Body of pancreas (tissue), 4 donors: ENCODE measurements around the gene ANO10. TPM values are rescaled to one million over a fixed set of nuclear protein-coding genes. Genes with fewer than 3 reads are reported as not detected.
"Not testable (repeated sequence)": the region's sequence is repeated elsewhere in the genome, so short reads cannot be mapped to it uniquely, and the experiment has no call there.

Source experiments
- ATAC-seq: fragments of 150-250 bp; one replicate; pipeline ENCODE4 v1.9.1; 2016
- DNase-seq, 4 donors: peaks; one replicate each; pipeline ENCODE4 v3.0.0-alpha.2; 2019
- H3K27ac ChIP-seq, 4 donors: fragments of 200-600 bp; sonication (generic); 1 replicate in 3 of 4; 2 replicates in 1 of 4; pipeline versions ENCODE4 v1.5.1 to v1.6.1; 2016 to 2019; ENCODE audit warnings: mild to moderate bottlenecking in 1 of 4, mixed read lengths in 1 of 4, moderate library complexity in 1 of 4
- H3K27me3 ChIP-seq, 2 donors: fragments of 200-600 bp; sonication (generic); one replicate each; pipeline ENCODE4 v1.6.0; 2016; ENCODE audit warnings: mild to moderate bottlenecking in 1 of 2
- H3K36me3 ChIP-seq, 2 donors: fragments of 200-600 bp; sonication (generic); replicated peaks in 1 of 2; 2 replicates each; pipeline ENCODE4 v1.5.1; 2016; ENCODE audit warnings: low read depth in 2 of 2; ENCODE audit not compliant: insufficient read depth in 1 of 2
- H3K4me1 ChIP-seq: fragments of 200-600 bp; sonication (generic); one replicate; pipeline ENCODE4 v1.6.0; 2016
- H3K4me3 ChIP-seq, 2 donors: fragments of 200-600 bp; sonication (generic); 1 replicate in 1 of 2; 2 replicates in 1 of 2; pipeline ENCODE4 v1.5.1; 2016 to 2019
- H3K9me3 ChIP-seq, 3 donors: fragments of 200-600 bp; sonication (generic); 1 replicate in 2 of 3; 2 replicates in 1 of 3; pipeline ENCODE4 v1.5.1; 2016
- POLR2A ChIP-seq, 3 donors: fragments of 450-650 bp; IDR thresholded peaks; one replicate each; pipeline ENCODE4 v1.6.1; 2016; ENCODE audit warnings: antibody characterized with exemption in 3 of 3, mild to moderate bottlenecking in 2 of 3
- WGBS, 2 donors: methylation state at CpG; one replicate each; pipeline ENCODE4 v1.1.5; 2017; 5-methylcytosine and 5-hydroxymethylcytosine counted together
- intact Hi-C: fragments of 100-400 bp; cut with DNase I; formaldehyde crosslinking; loops from one replicate; pipeline ENCODE4 v1.15.1; 2023
- total RNA-seq, 2 donors: library from RNA; depleted of rRNA; stranded (reverse); fragments of >200 nt; gene quantifications; one replicate each; pipeline ENCODE4 v1.1.0, GENCODE V29; 2016
- TF ChIP-seq, protein P1 (sequence below), 7 experiments: fragments of 450-650 bp in 4 of 7; fragments of 200-600 bp in 3 of 7; sonication (generic) in 3 of 7; IDR thresholded peaks; one replicate each; pipeline ENCODE4 v1.5.1; 2016 to 2019; ENCODE audit warnings: antibody characterized with exemption in 7 of 7

The ANO10 gene, protein sequence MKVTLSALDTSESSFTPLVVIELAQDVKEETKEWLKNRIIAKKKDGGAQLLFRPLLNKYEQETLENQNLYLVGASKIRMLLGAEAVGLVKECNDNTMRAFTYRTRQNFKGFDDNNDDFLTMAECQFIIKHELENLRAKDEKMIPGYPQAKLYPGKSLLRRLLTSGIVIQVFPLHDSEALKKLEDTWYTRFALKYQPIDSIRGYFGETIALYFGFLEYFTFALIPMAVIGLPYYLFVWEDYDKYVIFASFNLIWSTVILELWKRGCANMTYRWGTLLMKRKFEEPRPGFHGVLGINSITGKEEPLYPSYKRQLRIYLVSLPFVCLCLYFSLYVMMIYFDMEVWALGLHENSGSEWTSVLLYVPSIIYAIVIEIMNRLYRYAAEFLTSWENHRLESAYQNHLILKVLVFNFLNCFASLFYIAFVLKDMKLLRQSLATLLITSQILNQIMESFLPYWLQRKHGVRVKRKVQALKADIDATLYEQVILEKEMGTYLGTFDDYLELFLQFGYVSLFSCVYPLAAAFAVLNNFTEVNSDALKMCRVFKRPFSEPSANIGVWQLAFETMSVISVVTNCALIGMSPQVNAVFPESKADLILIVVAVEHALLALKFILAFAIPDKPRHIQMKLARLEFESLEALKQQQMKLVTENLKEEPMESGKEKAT
- total RNA-seq = 10 to 100 TPM; 14.3 to 16.2 TPM

DNA sequence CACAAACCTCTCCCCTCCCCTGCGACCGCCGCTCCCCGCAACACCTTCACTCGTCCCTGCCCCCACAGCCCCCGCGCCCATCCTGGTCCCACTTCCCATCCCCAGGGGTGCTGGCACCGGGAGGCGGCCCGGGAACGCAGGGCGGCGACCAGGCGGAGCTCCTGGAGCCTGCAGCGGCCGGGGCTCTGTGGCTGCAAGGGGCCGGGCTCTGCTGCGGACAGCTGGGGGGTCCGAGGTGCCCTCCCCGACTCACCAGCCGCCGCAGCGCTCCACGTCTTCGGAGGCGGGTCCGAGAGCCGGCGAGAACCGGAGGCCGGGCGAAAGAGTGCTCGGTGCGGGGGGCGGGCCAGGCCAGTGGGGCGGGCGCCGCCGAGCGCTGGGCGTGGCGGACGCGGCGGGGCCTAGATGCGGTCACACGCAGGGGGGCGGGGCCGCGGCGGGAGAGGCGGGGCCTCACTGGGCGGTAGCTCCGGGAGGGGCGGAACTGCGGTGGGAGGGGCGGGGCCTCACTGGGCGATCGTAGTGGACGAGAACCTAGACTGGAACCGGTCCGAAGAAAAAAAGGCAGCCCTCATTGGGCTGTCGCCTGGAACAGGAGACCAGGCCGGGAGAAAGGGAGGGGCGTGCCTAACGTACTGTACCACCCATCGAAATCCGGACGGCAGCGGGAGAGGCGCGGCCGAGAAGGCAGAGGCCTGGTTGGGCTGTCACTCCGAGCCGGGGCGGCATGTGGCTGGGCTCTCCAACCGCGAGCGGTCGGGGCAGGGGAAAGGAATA lies at the start of gene ANO10:
ANO10 (minus strand) TSS at position 356 of the 777 bp plus-strand sequence. CDS start 16,159 bp downstream, outside the sequence.
- DNase-seq = peak; percentile 99 to 100 (median 100)
- TF ChIP-seq, protein P1, sequence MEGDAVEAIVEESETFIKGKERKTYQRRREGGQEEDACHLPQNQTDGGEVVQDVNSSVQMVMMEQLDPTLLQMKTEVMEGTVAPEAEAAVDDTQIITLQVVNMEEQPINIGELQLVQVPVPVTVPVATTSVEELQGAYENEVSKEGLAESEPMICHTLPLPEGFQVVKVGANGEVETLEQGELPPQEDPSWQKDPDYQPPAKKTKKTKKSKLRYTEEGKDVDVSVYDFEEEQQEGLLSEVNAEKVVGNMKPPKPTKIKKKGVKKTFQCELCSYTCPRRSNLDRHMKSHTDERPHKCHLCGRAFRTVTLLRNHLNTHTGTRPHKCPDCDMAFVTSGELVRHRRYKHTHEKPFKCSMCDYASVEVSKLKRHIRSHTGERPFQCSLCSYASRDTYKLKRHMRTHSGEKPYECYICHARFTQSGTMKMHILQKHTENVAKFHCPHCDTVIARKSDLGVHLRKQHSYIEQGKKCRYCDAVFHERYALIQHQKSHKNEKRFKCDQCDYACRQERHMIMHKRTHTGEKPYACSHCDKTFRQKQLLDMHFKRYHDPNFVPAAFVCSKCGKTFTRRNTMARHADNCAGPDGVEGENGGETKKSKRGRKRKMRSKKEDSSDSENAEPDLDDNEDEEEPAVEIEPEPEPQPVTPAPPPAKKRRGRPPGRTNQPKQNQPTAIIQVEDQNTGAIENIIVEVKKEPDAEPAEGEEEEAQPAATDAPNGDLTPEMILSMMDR (IDR thresholded peaks at IDR 0.05) = no peak
- peak; percentile 18 to 56 (median 53) for TF ChIP-seq POLR2A (IDR thresholded peaks at IDR 0.05)
- peak; percentile 98 for ATAC-seq
- intact Hi-C loops = no loop called here
- 0 to 1% methylated on average over 31 to 73 of the region's 80 CpGs for WGBS, 2 donors
- peak within 1 kb of the TSS; percentile 92 to 98 for H3K4me3 ChIP-seq
- peaks cover 16% of the 10 kb centered on the region for H3K4me1 ChIP-seq
- peak within 1 kb of the TSS; percentile 35 to 89 (median 74) for H3K27ac ChIP-seq
- no peaks in the 10 kb centered on the region for H3K36me3 ChIP-seq
- no peaks in the 10 kb centered on the region for H3K27me3 ChIP-seq
- no peaks in the 10 kb centered on the region for H3K9me3 ChIP-seq

DNA sequence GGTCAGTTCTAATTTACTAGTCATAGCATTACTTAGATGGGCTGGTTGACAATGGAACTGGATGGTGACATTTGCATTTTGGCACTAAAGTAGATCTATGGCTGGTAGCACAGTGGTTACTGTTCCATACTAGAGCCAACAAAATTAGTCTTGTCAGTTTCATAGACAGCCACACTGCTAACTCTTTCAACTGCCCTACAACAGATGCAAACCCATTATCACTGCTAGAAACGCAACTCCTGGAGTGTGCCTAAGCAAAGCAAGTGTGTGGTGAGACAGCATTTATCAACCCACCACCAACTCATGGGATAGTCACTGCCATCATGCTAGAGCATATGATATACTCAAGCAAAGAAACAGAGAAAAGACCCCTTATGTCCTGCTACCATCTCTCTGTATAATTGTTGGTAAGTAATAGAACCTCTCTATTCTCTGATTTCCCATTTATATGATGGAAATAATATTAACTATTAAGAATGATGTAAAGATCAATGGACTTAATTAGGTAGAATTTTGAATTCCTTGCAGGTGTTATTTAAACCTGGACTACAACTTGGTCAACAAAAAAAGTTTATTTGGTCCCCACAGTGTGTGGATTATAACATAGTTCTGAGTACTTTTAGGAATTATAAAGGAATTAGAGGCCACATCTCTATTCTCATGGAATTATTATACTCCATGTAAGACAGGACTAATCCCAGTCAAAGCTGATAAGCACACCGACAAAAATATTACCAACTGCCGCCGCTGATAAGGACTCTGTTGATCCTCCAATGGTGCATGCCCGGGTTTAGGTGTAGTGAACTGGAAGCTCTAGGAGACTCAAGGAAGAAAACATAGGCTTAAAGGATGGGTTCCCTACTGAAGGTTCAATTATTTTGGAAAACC lies 49.1 kb upstream of the ANO10 start:
- no peak for TF ChIP-seq POLR2A (IDR thresholded peaks at IDR 0.05)
- TF ChIP-seq, protein P1 (IDR thresholded peaks at IDR 0.05) = no peak
- Histone ChIP-seq H3K9me3 (no peaks in the 10 kb centered on the region), H3K27ac (no peak overlapping the region), H3K27me3 (no peaks in the 10 kb centered on the region), H3K36me3 (no peaks in the 10 kb centered on the region), H3K4me3 (no peak overlapping the region), H3K4me1 (no peaks in the 10 kb centered on the region)
- no peak for DNase-seq
- no peak for ATAC-seq
- intact Hi-C loops = no loop called here
- WGBS, 2 donors = 75 to 81% methylated on average over 5 of the region's 5 CpGs

DNA sequence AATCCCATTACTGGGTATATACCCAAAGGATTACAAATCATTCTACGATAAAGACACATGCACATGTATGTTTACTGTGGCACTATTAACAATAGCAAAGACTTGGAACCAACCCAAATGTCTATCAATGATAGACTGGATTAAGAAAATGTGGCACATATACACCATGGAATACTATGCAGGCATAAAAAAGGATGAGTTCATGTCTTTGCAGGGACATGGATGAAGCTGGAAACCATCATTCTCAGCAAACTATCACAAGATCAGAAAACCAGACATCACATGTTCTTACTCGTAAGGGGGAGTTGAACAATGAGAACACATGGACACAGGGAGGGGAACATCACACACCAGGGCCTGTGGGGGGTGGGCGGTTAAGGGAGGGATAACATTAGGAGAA lies 43.2 kb upstream of the ANO10 start:
- H3K9me3 ChIP-seq, H3K4me3 ChIP-seq, H3K27me3 ChIP-seq, DNase-seq, ATAC-seq, H3K4me1 ChIP-seq, H3K27ac ChIP-seq, H3K36me3 ChIP-seq, intact Hi-C loops: not testable (repeated sequence)
- 88 to 100% methylated on average over 3 of the region's 3 CpGs for WGBS, 2 donors

DNA sequence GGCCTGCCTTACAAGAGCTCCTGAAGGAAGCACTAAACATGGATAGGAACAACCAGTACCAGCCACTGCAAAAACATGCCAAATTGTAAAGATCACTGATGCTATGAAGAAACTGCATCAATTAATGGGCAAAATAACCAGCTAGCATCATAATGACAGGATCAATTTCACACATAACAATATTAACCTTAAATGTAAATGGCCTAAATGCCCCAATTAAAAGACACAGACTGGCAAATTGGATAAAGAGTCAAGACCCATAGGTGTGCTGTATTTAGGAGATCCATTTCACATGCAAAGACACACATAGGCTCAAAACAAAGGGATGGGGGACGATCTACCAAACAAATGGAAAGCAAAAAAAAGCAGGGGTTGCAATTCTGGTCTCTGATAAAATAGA lies 39.6 kb upstream of the ANO10 start:
- H3K9me3 ChIP-seq, intact Hi-C loops, H3K27ac ChIP-seq, DNase-seq, H3K4me1 ChIP-seq, ATAC-seq, H3K27me3 ChIP-seq, H3K36me3 ChIP-seq, H3K4me3 ChIP-seq: not testable (repeated sequence)
- WGBS, 2 donors = 71 to 96% methylated on average over 1 of the region's 1 CpG

DNA sequence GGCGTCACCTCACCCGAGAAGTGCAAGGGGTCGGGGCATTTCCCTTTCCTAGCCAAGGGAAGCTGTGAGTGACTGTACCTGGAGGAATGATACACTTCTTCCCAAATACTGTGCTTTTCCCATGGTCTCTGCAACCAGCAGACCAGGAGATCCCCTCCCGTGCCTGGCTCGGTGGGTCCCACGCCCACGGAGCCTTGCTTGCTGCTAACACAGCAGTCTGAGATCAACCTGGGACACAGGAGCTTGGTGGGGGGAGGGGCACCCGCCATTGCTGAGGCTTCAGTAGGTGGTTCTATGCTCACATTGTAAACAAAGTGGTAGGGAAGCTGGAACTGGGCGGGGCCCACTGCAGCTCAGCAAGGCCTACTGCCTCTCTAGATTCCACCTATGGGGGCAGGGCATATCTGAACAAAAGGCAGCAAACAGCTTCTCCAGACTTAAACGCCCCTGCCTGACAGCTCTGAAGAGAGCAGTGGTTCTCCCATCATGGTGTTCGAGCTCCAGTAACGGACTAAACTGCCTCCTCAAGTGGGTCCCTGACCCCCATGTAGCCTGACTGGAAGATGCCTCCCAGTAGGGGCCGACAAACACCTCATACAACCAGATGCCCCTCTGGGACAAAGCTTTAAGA lies 37.6 kb upstream of the ANO10 start:
- 88 to 92% methylated on average over 8 to 13 of the region's 13 CpGs for WGBS, 2 donors
- no peak overlapping the region for H3K27ac ChIP-seq
- ATAC-seq (no peak), DNase-seq (no peak)
- no peaks in the 10 kb centered on the region for H3K4me1 ChIP-seq
- no peaks in the 10 kb centered on the region for H3K36me3 ChIP-seq
- H3K27me3 ChIP-seq = no peaks in the 10 kb centered on the region
- H3K9me3 ChIP-seq = no peaks in the 10 kb centered on the region
- intact Hi-C loops = no loop called here
- TF ChIP-seq, protein P1 (IDR thresholded peaks at IDR 0.05) = no peak
- TF ChIP-seq POLR2A (IDR thresholded peaks at IDR 0.05) = no peak
- no peak overlapping the region for H3K4me3 ChIP-seq

DNA sequence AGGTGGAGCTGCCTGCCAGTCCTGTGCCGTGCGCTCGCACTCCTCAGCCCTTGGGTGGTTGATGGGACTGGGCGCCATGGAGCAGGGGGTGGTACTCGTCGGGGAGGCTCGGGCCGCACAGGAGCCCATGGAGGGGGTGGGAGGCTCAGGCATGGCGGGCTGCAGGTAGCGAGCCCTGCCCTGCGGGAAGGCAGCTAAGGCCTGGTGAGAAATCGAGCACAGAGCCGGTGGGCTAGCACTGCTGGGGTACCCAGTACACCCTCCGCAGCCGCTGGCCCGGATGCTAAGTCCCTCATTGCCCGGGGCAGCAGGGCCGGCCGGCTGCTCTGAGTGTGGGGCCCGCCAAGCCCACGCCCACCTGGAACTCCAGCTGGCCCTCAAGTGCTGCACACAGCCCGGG lies 34.6 kb upstream of the ANO10 start:
- ATAC-seq, H3K9me3 ChIP-seq, H3K36me3 ChIP-seq, H3K27me3 ChIP-seq, H3K27ac ChIP-seq, intact Hi-C loops, H3K4me1 ChIP-seq, H3K4me3 ChIP-seq, DNase-seq: not testable (repeated sequence)
- 98 to 100% methylated on average over 1 to 21 of the region's 22 CpGs for WGBS, 2 donors
